Measurements from ENCODE around the gene GID4. TPM values are rescaled to one million over a fixed set of nuclear protein-coding genes. Genes with fewer than 3 reads are reported as not detected.

Gene GID4
- total RNA-seq, result 6.3 and 11.4 TPM in 2 replicates

DNA sequence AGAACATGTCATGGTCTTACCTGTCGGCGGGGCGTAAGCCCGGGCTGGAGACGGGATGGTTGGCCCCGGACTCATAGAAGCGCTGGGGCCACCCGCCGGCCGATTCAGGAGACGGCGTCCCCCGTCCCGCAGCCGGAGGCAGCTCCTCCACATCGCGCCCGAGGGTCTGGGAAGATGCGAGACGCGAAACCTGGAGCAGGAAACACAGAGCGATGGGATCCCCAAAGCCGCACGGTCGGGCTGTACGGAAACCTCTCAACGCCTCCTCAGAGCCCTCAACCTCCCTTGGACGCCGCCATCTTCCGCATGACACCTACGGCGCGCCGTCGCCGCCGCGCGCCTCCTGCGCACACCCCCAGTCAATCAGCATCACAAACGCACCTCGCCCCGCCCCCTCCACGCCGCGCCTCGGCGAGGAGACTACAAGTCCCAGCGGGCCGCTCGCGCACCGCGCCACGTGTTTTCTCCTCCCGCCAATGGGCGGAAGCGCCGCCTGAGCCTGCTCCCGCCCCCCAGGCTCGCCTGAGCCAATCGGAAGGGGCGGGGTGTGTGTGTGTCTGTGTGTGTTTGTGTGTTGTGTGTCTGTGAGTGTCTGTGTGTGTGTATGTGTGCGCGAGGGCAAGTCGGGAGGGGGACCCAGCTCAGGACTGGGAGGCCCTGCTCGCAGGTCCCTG is at the start of gene GID4, which contains the start of gene ATPAF2:
GID4 (plus strand) TSS at position 548 of the 674 bp plus-strand sequence; CDS start at position 605, 57 bp downstream.
ATPAF2 (minus strand) TSS at position 308 of the 674 bp plus-strand sequence; CDS start at position 153, 155 bp downstream.

GRCh38 chr17:18087610-18088491 is 48.6 kb downstream of the GID4 start, which contains the start of gene DRG2:
DRG2 (plus strand) TSS chr17:18087948; CDS start chr17:18088024, 76 bp downstream.

GRCh38 chr17:18108401-18109312 is 69.4 kb downstream of the GID4 start, which contains the start of gene MYO15A:
MYO15A (plus strand) TSS chr17:18108756; CDS start chr17:18118801, 10,045 bp downstream.

Other genes starting within 250 kb of the GID4 start
- 68.1 and 145 TPM in 2 replicates for gene SREBF1, start 202.4 kb upstream of the GID4 start, total RNA-seq
- 26.5 and 35.1 TPM in 2 replicates for gene TOM1L2, start 67.0 kb upstream of the GID4 start, total RNA-seq
- gene DRC3, start 66.5 kb upstream of the GID4 start, total RNA-seq, result 0.66 and 0.86 TPM in 2 replicates
- 10.7 and 14.7 TPM in 2 replicates for gene ATPAF2, start 240 bp upstream of the GID4 start, total RNA-seq
- gene DRG2, start 48.5 kb downstream of the GID4 start, total RNA-seq, result 33.9 and 45.8 TPM in 2 replicates
- 0.44 and 0.72 TPM in 2 replicates for gene MYO15A, start 69.3 kb downstream of the GID4 start, total RNA-seq
- 103 and 168 TPM in 2 replicates for gene ALKBH5, start 144.4 kb downstream of the GID4 start, total RNA-seq
- 32.4 and 53.4 TPM in 2 replicates for gene LLGL1, start 186.2 kb downstream of the GID4 start, total RNA-seq
- gene FLII, start 219.3 kb downstream of the GID4 start, total RNA-seq, result 343 and 376 TPM in 2 replicates
- 10.9 and 27.8 TPM in 2 replicates for gene MIEF2, start 221.3 kb downstream of the GID4 start, total RNA-seq